GM18868 (cell line): ENCODE measurements around the gene INPP4A.
A peak's percentile ranks its signal among the peaks of the same experiment; 100 is the strongest.

ENCODE experiments used
- ATAC-seq: cut with Tn5 transposase; IDR thresholded peaks from one replicate; pipeline ENCODE4 v1.9.1; 2021; ENCODE audit warnings: mild to moderate bottlenecking, moderate library complexity; ENCODE audit not compliant: unreplicated experiment

INPP4A gene

DNA sequence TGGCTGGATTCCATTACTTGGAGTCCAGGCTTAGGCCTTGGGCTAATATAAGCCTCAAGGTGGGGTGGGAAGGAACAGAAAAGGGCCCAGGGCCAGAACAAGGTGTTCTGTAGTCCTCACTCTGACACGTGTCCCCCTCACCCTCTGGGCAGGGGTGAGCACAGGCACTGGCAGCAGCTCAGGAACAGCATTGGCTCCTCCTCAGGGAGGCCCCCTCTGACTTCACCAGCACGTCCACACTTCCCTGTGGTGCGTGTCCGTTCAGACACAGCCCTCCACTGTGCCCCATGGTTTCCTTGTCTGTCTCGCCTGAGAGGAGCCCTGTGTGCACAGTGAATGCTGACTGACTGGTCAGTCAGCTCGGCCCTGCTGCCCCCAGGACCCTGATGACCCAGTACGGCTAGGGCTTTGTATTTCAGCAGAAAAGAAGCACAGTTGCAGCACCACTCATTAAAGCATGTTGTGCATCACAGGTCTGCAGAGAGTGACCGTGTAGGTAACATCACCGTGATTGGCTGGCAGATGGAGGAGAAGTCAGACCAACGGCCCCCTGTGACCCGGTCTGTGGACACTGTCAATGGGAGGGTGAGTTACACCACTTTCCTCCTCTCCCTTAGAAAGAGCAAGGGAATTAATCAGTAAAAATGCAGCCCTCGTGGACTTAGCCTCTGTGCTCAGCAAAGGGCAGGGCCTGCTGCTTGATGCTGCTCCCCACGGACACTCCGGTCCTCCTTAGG lies 92.9 kb downstream of the INPP4A start:
- no peak for ATAC-seq

GRCh38 chr2:98538280-98539041 lies 93.8 kb downstream of the INPP4A start:
- no peak for ATAC-seq

DNA sequence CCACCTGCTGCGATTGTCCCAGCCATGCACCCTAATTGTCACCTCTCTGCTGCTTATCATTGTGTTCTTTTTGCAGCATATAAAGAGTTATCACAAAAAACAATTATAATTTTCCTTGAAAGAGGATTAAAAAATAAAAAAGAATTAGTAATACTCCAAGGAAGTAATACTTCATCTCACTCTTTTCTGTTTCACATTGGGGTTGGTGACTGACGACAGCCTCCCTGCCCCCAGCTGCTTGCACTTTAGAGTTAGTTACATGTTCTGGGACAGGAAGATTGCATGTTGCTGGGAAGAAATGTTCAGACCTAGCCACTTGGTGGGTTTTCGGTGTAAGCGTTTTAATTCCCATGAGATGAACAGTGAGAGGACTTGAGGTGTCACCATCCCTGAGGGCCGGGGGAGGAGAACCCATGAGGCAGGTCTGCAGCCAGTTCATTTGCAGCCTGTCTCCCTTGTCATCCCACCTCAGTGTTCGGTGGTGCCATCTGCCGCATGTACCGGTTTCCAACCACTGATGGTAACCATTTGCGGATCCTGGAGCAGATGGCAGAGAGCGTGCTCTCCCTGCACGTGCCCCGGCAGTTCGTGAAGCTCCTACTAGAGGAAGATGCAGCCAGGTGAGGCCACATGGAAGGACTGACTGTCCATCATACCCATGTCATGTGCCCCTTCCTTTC lies 94.5 kb downstream of the INPP4A start:
- ATAC-seq: no peak

- no peak for ATAC-seq
Measured at GRCh38 chr2:98540536-98540935, 95.9 kb downstream of the INPP4A start.

DNA sequence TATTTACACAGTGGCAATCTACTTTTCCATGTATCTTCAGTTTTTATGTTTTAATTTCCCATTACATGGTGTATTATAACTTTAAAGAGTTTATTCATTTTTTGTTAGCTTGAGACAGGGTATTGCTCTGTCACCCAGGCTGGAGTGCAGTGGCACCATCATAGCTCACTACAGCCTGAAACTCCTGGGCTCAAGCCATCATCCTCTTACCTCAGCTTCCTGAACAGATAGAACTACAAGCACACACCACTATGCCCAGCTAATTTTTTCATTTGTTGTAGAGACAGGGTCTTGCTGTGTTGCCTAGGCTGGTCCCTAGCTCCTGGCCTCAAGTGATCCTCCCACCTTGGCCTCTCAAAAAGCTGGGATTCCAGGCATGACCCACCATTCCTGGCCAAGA lies 96.8 kb downstream of the INPP4A start:
- ATAC-seq: no peak

DNA sequence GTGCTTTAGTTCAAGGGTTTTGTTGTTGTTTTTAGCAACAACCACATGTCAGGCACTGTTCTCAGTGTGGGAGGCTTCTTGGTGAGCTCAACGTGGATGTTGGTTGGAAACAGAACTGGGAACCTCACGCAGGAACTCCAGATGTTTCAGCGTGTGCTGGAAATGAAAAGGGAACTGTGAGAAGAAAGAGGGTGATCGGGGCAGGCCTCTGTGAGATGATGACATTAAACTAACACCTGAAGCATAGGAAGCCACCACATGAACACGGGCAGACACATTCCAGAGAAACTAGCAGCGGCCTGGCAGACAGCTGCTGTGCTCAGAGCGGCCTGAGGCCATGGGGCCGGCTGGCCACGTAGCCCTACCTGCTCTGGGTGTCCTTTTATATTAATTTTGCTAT lies 97.2 kb downstream of the INPP4A start:
- no peak for ATAC-seq

GRCh38 chr2:98543214-98543613 lies 98.6 kb downstream of the INPP4A start:
- ATAC-seq: no peak

DNA sequence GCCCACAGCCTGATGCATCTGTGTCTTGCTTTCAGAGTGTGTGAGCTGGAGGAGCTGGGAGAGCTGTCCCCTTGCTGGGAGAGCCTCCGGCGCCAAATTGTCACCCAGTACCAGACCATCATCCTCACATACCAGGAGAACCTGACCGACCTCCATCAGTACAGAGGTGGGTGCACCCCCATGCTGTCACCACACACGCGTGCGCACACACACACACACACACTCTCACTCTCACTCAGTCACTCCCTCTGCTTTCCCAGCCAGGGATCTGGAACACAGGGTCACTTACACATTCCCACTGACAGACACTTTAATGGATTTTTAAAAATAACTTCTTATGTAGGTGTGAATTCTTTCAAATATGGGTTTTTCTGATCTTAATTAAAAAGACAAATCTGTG lies 99.2 kb downstream of the INPP4A start:
- ATAC-seq: no peak

DNA sequence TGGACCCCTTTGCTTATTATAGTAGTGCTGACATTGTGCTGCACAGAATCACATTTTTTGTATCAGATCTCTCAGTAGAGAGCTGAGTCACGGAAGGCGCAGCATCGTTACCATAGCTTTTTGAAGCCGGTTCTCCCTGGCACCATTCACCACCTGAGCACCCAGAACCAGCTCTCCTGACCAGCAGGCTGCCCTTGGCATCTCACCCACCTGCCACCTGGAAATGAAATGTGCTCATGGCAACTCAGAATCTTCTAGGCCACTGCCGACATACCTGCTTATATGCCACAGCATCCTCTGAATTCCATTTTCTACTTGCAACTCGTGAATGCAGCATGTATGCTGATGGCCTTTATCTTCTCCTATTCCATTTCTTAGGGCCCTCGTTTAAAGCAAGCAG lies 100.9 kb downstream of the INPP4A start:
- no peak for ATAC-seq

DNA sequence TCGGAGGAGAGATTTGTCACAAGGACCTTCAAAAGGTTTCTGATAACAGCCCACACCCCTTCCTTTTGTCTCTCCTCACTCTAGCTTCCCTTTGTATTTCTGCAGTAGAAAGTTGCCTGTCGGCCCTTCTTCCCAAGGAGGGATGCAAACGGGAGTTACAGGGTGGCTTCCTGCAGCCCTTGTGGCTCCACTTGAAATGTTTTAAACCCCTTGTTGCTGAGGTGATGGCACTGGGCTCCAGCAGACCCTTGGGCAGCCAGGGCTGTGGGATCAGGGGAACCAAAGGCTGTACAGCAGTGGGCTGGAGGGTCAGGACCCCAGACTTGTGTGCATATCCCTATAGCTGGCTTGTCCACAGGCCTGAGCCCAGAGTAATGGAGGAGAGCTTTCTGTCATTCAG lies 101.5 kb downstream of the INPP4A start:
- ATAC-seq: no peak

- ATAC-seq: no peak
Measured at GRCh38 chr2:98547092-98547790, 102.6 kb downstream of the INPP4A start.

GRCh38 chr2:98548920-98549818 lies 104.5 kb downstream of the INPP4A start:
- ATAC-seq: peak; percentile 63

DNA sequence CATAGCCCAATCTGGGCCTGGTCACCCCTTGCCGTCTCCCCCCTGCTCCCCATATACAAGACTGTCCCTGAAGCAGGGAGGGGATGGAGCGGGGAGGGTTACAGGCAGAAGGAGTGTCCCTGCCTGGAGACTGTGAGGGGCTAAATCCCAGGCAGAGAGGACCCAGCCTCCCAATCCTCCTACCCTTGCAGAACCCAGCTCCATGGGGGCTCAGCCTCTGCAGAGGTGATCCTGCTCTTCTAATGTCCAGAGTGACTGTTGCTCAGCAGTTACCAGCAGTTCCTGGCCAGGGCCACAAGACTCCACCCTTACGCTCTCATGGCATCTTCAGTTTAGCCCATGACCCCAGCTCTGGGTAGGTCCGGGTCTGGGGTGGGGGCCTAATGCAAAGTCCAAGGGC lies 105.5 kb downstream of the INPP4A start:
- no peak for ATAC-seq

- no peak for ATAC-seq
Measured at GRCh38 chr2:98551316-98551715, 106.7 kb downstream of the INPP4A start.

DNA sequence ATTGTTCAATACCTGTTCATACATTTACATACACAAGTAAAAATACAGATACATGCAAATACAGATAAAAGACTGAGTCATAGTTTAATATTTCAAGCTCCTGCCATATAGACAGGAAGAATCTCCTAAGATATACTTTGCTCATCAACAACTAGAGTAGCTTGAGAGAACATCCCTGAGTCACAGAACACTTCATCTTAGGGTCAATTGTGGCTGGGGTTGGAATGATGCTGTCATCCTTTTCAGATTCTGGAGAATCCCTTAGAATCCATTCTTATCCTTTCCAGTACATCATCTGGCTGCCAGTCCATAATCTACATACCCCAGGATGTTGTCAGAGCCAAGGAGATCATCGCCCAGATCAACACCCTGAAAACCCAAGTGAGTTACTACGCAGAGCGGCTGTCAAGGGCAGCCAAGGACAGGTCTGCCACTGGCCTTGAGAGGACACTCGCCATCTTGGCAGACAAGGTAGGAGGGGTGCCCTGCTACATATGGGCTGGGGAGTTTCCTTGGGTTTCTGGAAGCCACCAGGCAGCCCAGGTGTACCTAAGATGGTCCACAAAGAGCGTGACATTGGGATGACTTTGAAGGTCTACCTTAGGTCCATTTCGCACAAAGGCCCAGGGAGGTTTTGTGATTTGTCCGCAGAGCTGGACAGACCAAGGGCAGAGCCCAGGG lies 108.0 kb downstream of the INPP4A start:
- no peak for ATAC-seq

GRCh38 chr2:98554116-98554861 lies 109.6 kb downstream of the INPP4A start:
- no peak for ATAC-seq

DNA sequence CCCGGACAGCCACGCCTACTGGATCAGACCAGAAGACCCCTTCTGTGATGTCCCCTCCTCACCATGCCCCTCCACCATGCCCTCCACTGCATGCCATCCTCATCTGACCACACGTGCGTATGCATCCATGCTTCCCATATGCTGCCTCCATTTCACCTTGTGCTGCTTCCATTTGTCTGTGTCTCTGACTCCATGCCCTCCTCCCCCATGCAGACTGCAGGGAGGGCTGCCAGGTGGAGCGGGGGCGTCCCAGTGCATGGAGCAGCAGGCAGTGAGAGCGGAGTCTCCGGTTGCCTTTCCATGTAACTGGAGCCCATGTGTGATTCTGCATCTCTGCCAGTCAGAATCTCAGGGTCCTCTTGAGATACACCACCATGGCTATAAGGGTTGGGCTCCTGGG lies 111.0 kb downstream of the INPP4A start:
- ATAC-seq: no peak

DNA sequence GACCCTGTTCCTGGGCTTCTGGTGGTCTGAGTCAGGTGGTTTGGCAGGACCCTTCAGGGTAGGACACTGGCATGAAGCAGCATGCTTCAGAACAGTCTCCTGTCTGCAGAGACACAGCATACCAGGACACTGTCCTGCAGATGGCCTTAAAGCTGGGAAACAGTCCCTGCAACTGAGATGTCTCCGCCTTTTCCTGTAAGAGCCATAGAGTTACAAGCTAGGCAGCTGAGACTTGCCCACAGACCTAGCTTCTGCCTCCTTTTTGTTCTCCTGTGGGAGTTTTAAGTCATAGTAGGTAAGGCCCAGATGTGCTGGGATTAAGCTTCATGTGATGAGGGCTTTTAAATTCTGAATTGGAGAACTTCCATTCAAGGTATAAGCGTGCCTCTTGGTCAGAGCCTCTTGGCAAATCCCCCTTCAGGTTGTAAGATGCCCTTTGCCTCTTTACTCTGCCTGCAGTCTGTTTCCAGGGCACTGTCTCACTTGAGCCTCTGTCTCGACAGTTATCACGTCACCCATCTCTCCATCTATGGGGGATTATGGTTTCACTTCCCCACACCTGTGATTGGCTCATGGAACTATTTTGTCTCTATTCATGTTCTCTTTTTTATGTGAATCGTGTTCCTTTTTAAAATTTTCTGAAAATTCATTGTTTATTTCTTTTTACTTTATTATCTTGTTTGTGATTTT lies 111.8 kb downstream of the INPP4A start:
- peak; percentile 97 for ATAC-seq
